ENCODE results near the gene CDC5L. TPM values are rescaled to one million over a fixed set of nuclear protein-coding genes. Genes with fewer than 3 reads are reported as not detected.

Gene CDC5L
- polyA plus RNA-seq, 1 of the 3 experiments (the other 2 are of a cell fraction), result 6.0 TPM

- H3K9ac ChIP-seq, result no peak overlapping the region
- POLR2A ChIA-PET, result no interaction called here
- no peaks in the 10 kb centered on the region for H4K20me1 ChIP-seq (ENCODE audit: insufficient read depth)
- no peak for DNase-seq
- no peak overlapping the region for H3K27ac ChIP-seq (ENCODE audit: low read depth in 2 of 2, low read length in 1 of 2)
- peaks cover 3% of the 10 kb centered on the region for H3F3A ChIP-seq (replicated peaks; ENCODE audit: insufficient read depth)
- TF ChIP-seq EZH2phosphoT487 (IDR thresholded peaks at IDR 0.05; ENCODE audit: borderline replicate concordance, low read depth), result no peak
- no peak for TF ChIP-seq ELF1 (IDR thresholded peaks at IDR 0.05)
- no peak for TF ChIP-seq MXI1 (IDR thresholded peaks at IDR 0.05; ENCODE audit: low read depth, low read length)
- TF ChIP-seq FOXJ3 (CRISPR knock-in tag; IDR thresholded peaks at IDR 0.05), result no peak
- no peak for TF ChIP-seq PBX3 (IDR thresholded peaks at IDR 0.05)
- TF ChIP-seq CTCF (IDR thresholded peaks at IDR 0.05), result no peak
- no peak for TF ChIP-seq JUND (IDR thresholded peaks at IDR 0.05)
- no peak for TF ChIP-seq FOSL2 (IDR thresholded peaks at IDR 0.05; ENCODE audit: borderline replicate concordance, low read depth)
- TF ChIP-seq RCOR1 (IDR thresholded peaks at IDR 0.05; ENCODE audit: low read length), result no peak
- TF ChIP-seq GABPA (IDR thresholded peaks at IDR 0.05; ENCODE audit: low read depth), result no peak
- no peak for TF ChIP-seq USF2 (IDR thresholded peaks at IDR 0.05; ENCODE audit: borderline replicate concordance, low read depth, low read length)
- TF ChIP-seq GATA2 (CRISPR knock-in tag; IDR thresholded peaks at IDR 0.05), result no peak
- TF ChIP-seq ZBTB33 (IDR thresholded peaks at IDR 0.05; ENCODE audit: borderline replicate concordance, low read depth), result no peak
- no peak for TF ChIP-seq TAF1 (IDR thresholded peaks at IDR 0.05; ENCODE audit: borderline replicate concordance, low read depth, low read length)
- no peak for TF ChIP-seq MEF2A (IDR thresholded peaks at IDR 0.05; ENCODE audit: borderline replicate concordance, low read depth)
- TF ChIP-seq EP300 (IDR thresholded peaks at IDR 0.05; ENCODE audit: borderline replicate concordance in 1 of 2, low read depth in 1 of 2, low read length in 1 of 2), result no peak
- TF ChIP-seq USF1 (IDR thresholded peaks at IDR 0.05; ENCODE audit: borderline replicate concordance, low read depth), result no peak
- TF ChIP-seq RFX5 (IDR thresholded peaks at IDR 0.05; ENCODE audit: low read length), result no peak
- no peaks in the 10 kb centered on the region for H3K79me2 ChIP-seq (ENCODE audit: insufficient read depth)
- H3K4me1 ChIP-seq (ENCODE audit: control insufficient read depth in 1 of 2, insufficient read depth in 2 of 2, low read depth in 1 of 2, low read length in 1 of 2), result no peaks in the 10 kb centered on the region
- CTCF ChIA-PET, result interaction anchor here (1.0 to 1.4 kb wide), 2 partner anchors 9 to 13 kb away, joined by 3 to 7 read pairs; partner anchors contain the start of gene SPATS1
- no peaks in the 10 kb centered on the region for H3K36me3 ChIP-seq (replicated peaks in 1 of 2; ENCODE audit: control insufficient read depth in 1 of 2, insufficient read depth in 2 of 2, low read length in 1 of 2)
- H3K4me3 ChIP-seq (ENCODE audit: low read depth in 2 of 2, low read length in 1 of 2), result no peak overlapping the region
- no peak overlapping the region for H3K4me2 ChIP-seq
- no peaks in the 10 kb centered on the region for H3K9me3 ChIP-seq
- 62% methylated on average over 4 of the region's 4 CpGs for WGBS (ENCODE audit: low lambda C conversion rate)
- peaks cover 15% of the 10 kb centered on the region; the same call in 1 of the 2 replicates for H3K27me3 ChIP-seq (ENCODE audit: insufficient read depth)
- no peak overlapping the region for H2AFZ ChIP-seq (ENCODE audit: low read depth)
- no peaks in the 10 kb centered on the region for H3K9me2 ChIP-seq
Measured at GRCh38 chr6:44352259-44352658, 35.2 kb upstream of the CDC5L start.

All from SK-N-SH (cell line).